HK-2 (cell line): ENCODE measurements around the gene HOXA13.

Experiments used
- DNase-seq: peaks from one replicate; pipeline ENCODE4 v3.0.0-alpha.2; 2018; ENCODE audit not compliant: unreplicated experiment

HOXA13 gene

DNA sequence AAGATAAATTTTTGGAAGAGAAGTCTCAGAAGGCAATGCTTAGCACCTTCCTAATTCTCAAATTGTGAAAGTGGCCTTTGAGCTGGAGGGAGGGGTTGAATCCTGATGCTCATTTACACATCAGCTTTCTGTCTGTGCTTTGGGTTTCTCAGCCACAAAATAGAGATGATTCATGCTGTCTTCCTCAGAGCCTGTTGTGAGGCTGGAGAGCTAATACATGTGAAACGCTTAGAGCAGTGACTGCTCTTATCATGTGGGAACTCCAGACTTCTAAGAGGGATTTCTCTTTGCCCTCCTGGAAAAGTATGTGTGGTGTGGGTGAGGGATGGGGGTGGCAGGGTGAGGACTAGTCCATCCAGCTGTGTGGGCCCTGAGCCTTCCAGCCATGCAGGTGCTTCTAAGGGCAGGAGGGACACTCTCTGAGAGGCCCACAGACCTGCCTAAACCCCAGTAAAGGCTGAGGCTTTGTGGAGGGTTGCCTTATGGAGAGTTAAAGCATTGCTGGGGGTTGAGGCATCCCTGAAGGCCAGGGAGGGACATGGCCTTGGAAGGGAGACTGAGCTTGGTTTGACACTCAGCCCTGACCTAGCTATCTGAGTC is 37.9 kb upstream of the HOXA13 start:
- no peak for DNase-seq

- peak; percentile 53 for DNase-seq
These were observed 35.8 kb upstream of the HOXA13 start for GRCh38 chr7:27235387-27236311.

DNA sequence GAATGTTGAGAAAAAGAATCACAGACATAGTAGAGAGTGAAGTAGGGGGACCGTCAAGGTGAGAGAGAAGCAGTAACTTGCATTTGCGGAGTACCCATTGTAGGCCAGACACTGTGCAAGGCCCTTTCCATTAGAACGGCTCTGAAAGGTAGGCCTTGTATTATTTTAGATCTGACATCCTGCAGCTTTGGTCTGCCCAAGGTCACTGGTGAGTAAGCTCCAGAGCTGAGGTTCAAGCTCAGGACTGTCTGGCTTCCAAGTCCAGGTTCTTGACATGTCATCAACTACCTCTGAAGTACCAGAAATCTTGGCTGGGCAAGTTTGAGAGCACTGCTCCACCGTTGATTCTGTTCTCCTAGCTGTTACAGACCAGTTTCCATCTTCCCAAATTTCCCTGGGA is 29.6 kb upstream of the HOXA13 start:
- no peak for DNase-seq

DNA sequence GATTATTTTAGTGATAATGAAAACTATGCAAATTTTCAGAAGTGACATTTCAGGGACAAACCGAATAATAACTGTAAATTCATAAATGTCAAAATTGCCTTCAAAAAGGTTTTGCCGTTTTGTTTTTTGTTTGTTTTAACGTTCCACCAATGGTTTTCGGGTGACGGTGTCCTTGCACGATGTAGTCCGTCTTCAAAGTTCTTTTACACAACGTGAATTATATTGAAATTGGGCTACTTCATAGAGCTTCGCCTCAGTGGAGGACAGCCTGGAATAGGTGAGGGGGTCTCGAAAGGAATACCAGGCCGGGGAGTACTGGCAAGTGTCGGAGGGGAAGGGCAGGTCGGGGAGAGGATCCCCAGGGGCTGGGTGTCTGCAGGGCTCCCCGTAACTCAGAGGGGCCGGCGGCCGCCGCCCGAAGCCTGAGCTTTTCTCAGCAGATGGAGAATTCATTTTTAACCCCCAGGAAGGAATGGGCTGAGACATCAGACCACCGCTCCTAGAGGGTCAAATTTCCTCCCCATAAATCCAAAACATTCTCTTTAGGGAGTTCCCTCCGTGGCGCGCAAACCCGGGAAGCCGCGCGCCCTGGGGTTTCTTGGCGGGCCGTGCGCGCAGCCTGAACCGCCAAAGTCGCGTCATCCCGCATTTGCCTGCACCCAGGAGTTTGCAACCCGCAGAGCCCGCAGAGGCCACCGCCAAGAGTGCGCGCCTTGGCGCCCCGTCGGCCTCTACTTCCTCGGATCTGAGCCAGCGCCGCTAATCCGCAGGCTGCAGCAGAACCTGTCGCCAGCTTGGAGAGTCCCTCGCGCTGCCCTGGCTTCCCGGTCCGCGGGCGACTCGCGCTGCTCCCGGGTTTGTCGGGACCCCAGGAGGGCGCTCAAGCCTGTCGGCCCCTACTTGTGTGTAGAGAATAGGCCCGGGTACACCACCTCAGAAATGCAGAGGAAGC is 25.4 kb upstream of the HOXA13 start:
- DNase-seq = no peak

DNA sequence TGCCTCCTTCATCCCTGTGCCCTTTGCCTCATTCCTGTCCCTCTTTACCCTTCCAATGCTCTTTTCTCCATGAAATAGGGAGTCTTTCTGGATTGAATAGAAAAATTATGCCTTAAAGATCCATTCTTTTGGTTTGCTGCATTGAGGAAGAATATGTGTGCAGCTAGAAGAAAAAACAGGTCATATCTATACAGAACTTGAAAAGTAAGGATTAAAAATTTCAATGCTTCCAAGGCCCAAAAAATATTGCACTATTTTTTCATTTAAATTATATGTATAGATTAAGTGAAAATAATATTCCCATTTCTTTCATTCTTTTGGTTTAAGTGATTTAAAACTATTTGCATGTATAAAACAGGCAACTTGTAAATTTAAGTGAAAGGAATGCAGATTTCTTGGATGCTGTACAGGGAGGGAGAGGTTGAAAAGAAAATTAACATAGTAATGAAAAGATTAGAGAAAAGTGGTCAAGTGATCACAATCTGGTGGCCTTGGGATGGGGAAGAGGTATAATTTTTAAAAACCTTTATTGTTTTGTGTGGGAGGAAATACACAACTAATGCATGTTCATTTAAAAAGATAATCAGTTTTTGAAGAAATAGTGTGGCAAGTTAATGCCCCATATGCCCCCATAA is 24.2 kb upstream of the HOXA13 start:
- no peak for DNase-seq

- no peak for DNase-seq
These were observed 21.4 kb upstream of the HOXA13 start for GRCh38 chr7:27221201-27221797.

- DNase-seq = no peak
These were observed 20.6 kb upstream of the HOXA13 start for GRCh38 chr7:27220440-27220955.

DNA sequence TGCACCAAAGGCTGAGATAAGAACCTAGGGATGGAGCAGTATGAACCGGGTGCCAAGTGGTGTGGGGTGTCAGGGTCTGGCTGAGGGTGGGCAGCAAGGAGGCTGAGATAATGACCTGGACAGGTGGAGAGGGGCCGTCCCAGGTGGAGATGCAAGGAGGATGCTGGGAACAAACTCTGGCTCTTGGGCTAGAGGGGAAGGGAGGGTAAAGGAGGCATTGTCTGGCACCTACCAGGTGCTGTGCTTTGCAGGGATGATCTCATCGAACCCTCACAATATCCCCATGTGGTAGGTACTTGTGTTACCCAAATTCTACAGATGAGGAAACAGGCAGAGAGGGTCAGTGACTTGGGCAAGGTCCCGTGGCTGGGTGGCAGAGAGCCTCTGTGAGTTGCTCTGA is 19.9 kb upstream of the HOXA13 start:
- no peak for DNase-seq

- DNase-seq = no peak
These were observed 18.1 kb upstream of the HOXA13 start for GRCh38 chr7:27217951-27218350.

DNA sequence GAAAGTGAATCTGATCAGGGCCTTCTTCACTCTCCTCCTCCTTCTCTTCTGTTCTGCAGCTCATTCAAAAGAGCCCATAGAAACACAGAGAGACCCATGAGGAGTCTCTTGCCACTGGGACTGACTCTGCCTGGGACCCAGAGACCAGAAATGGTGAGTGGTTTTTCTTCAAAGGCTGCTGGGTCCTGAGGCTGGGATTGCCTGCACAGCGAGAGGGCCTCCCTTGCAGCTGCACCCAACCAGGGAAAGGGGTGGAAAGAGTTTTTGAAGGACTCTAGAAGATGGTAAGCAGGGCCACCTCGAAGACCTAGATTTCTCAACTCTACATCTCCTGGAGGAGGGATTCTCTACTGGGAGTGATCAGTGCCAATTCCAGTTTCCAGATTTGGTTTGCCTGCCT is 15.5 kb upstream of the HOXA13 start:
- no peak for DNase-seq

DNA sequence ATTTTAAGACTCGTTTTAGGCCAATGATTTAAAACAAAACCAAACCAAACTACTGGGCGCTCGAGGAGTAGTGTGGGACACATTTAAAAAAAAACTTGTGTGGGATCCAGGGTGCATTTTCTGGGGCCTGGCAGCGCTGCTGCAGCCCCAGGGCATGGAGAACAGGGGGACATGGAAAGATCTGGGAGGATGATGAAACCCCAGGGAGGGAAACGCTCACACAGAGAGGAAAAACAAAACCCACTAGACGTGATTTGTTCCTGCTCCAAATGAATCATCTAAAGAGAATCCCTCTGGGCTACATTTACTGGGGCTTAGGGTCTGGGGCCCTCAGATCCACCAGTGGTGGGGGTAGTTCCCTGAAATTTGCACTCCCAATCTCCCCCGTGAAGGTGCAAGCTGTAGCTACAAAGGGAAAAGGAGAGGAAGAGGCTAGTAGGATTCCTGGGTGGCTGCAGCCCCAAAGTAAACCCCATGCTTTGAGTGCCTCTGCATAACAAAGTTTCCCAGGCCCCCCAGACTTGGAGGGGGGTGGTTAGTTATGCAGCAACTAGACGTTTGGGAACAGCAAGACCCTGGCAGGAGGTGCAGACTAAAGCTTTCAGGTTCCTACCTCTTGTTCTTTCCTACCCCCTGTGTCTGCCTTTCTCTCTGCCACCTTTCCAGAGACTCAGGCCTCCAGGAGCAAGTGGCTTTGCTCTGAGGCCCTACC is 14.5 kb upstream of the HOXA13 start:
- no peak for DNase-seq

- DNase-seq = no peak
These were observed 13.7 kb upstream of the HOXA13 start for GRCh38 chr7:27213433-27214238.

DNA sequence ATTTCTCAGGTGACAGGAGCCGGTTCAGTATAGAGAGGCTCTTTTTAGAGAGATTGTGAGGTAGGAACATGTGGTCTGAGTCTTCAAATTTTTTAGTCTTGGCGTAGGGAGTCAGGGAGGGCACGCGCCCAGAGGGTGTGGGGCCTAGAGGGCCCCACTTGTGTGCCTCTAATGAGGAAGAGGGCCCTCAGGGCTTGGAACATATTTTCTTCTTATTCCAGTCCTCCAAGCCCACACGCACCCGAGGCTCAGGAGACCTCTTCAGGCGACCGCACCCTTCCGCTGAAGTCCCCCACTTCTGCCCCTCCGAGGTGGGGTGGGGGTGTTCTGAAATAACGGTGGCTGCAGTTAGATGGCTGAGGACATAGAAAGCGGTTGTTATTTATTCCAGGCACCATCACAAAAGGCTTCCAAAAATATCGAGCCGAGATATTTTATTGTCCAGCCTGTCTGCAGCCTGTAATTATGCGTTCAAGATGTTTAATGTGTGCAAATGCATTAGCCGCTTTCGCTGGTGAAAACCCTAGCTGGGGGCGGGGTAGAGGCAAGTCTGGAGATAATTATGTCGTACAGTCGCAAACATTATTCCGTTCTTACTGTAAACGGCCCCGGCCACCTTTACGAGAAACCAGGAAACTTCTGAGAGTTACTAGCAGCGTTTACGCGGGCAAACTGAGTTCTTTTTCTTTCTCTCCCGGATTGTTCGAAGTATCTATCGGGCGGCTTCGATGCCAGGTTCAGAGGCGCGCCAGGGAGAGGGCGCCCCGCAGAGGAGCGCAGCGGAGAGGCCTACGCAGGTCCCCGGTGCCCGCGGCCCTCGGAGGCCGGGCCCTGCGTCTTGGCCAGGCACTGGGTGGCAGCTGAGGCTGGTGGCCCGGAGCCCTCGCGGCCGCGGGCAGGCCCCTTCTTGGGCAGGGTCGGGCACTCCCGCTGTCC is 12.9 kb upstream of the HOXA13 start:
- no peak for DNase-seq

GRCh38 chr7:27211764-27212204 is 11.9 kb upstream of the HOXA13 start:
- DNase-seq = no peak

- DNase-seq = no peak
These were observed 11.2 kb upstream of the HOXA13 start for GRCh38 chr7:27211084-27211446.

GRCh38 chr7:27210441-27211083 is 10.7 kb upstream of the HOXA13 start:
- DNase-seq = no peak

DNA sequence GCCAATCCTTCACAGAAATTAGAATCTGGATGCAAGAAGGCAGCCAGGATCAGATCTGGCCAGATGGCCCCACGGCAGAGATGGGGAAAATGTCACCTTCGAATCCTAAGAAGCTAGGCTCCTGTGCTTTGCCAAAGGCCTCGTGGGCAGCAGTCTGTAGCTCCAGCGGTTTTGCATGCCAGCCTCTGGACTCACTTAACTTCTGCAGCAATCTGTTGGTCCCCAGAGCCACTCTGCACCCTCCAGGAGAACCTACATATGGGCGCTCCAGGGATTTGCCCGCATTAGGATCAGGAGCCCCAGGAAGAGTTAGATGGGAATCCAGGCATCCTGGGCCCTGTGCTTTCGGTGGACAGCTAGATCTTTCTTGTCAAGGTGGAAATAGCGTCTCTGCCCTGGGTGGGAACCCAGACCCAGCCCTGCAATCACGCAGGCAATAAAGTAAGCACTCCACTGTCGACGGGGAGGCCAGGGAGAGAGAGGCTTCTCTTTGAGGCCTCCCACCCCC is 10.1 kb upstream of the HOXA13 start:
- DNase-seq = no peak

GRCh38 chr7:27208998-27209397 is 9.1 kb upstream of the HOXA13 start:
- DNase-seq = no peak
